ENCODE results near the gene NFIL3. TPM values are rescaled to one million over a fixed set of nuclear protein-coding genes. Genes with fewer than 3 reads are reported as not detected.

NFIL3 gene
- total and polyA plus RNA-seq, 2 of the 4 experiments (the other 2 are of a cell fraction) = 27.6 to 27.7 TPM

DNA sequence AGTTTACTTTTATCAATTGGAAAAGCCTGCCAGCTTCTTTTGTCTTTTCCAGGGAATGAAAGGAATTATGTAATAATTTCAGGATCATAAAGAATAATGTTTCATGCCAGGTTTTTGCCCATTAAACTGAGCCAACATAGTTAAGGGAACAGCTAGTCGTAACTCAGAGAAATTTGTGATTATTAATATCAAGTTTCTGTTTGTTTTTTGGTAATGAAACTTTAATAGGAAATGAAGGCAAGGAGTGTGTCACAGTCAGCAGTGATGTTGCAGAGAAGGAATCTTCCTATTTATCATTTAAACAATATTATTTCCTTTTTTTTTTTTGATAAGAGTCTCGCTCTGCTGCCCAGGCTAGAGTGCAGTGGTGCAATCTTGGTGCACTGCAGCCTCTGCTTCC lies 10.7 kb downstream of the NFIL3 start:
- POLR2A ChIA-PET (ENCODE audit: unreplicated experiment) = no interaction called here
- Histone ChIP-seq H3K18ac (ENCODE audit: low read depth, low read length) (no peak overlapping the region), H3K14ac (replicated peaks; ENCODE audit: low read depth, low read length) (no peak overlapping the region), H3K9ac (ENCODE audit: low read depth, low read length) (no peak overlapping the region), H2AK5ac (ENCODE audit: low read depth, low read length) (no peak overlapping the region), H3K4me1 (ENCODE audit: control insufficient read depth, insufficient read depth, low read length) (peaks cover 11% of the 10 kb centered on the region), H3K56ac (ENCODE audit: extremely low read depth, insufficient read depth, low read length) (no peak overlapping the region), H3K79me1 (ENCODE audit: low read depth in 1 of 2, low read length in 2 of 2) (peaks cover 17 to 47% of the 10 kb centered on the region in 2 experiments), H2AFZ (replicated peaks; ENCODE audit: low read length, poor library complexity) (no peak overlapping the region), H4K91ac (ENCODE audit: insufficient read depth, low read depth, low read length) (no peak overlapping the region), H3K27ac (ENCODE audit: insufficient read depth, low read length) (no peak overlapping the region), H3K27me3 (ENCODE audit: control insufficient read depth, insufficient read depth, low read length) (no peaks in the 10 kb centered on the region), H3K9me1 (ENCODE audit: insufficient read depth, low read length) (peaks cover 15% of the 10 kb centered on the region), H2BK5ac (ENCODE audit: low read depth, low read length, poor library complexity, severe bottlenecking) (no peak overlapping the region), H4K20me1 (ENCODE audit: insufficient read depth, low read length) (peaks cover 47% of the 10 kb centered on the region), H3K4ac (ENCODE audit: low read depth, low read length) (no peak overlapping the region), H2BK120ac (ENCODE audit: low read depth, low read length) (no peak overlapping the region), H2AK9ac (replicated peaks; ENCODE audit: low read depth, low read length, poor library complexity) (no peak overlapping the region), H3K4me3 (ENCODE audit: insufficient read depth, low read depth, low read length) (no peak overlapping the region), H3K4me2 (ENCODE audit: low read depth, low read length) (no peak overlapping the region), H2BK15ac (ENCODE audit: low read depth, low read length) (no peak overlapping the region), H3K9me3 (ENCODE audit: control insufficient read depth, insufficient read depth, low read length) (no peaks in the 10 kb centered on the region), H2BK20ac (ENCODE audit: low read depth, low read length) (no peak overlapping the region), H4K5ac (ENCODE audit: low read depth, low read length) (no peak overlapping the region), H3K23ac (ENCODE audit: low read depth, low read length) (no peak overlapping the region), H3K36me3 (ENCODE audit: control insufficient read depth, insufficient read depth, low read length) (peaks cover 23% of the 10 kb centered on the region), H4K8ac (ENCODE audit: low read depth in 2 of 2, low read length in 2 of 2) (no peak overlapping the region)
- dilution Hi-C loops (cut with HindIII; ENCODE audit: low sequenced_read_pairs, unreplicated experiment) (no loop called here), intact Hi-C loops (cut with micrococcal nuclease) (loop anchor here (10.0 kb wide), 1 partner anchor 1248 kb away; no protein-coding TSS in a partner anchor), in situ Hi-C loops (cut with MboI; ENCODE audit: low sequenced_read_pairs) (no loop called here)
- DNase-seq (no peak), ATAC-seq (ENCODE audit: low read depth) (no peak)
- no peak for TF ChIP-seq CEBPB (IDR thresholded peaks at IDR 0.05; ENCODE audit: low read depth, low read length)
- no peak for TF ChIP-seq FOS (IDR thresholded peaks at IDR 0.05; ENCODE audit: low read depth, low read length)
- TF ChIP-seq CTCF (conservative IDR thresholded peaks at IDR 0.05; ENCODE audit: low read depth, low read length) = no peak
- no peak for TF ChIP-seq SMC3 (IDR thresholded peaks at IDR 0.05; ENCODE audit: low read depth, low read length)
- TF ChIP-seq MXI1 (IDR thresholded peaks at IDR 0.05; ENCODE audit: borderline replicate concordance, low read depth, low read length) = no peak
- no peak for TF ChIP-seq RFX5 (IDR thresholded peaks at IDR 0.05; ENCODE audit: low read depth, low read length)
- TF ChIP-seq USF2 (IDR thresholded peaks at IDR 0.05; ENCODE audit: low read depth, low read length) = no peak
- TF ChIP-seq RAD21 (IDR thresholded peaks at IDR 0.05; ENCODE audit: low read length) = no peak
- no peak for TF ChIP-seq CHD1 (IDR thresholded peaks at IDR 0.05; ENCODE audit: low read depth, low read length)
- no CpG with 5 or more reads among the region's 2 CpGs for WGBS, 2 experiments (ENCODE audit: extremely low coverage in 2 of 2, insufficient read length in 1 of 2)
- CTCF ChIA-PET = interaction anchor here (0.6 kb wide), 1 partner anchor 283 kb away, joined by 5 read pairs; no protein-coding TSS in a partner anchor
- no TSS peak for BruUV-seq (replicated peaks)
